ENCODE measurements around the gene NEK10. TPM values are rescaled to one million over a fixed set of nuclear protein-coding genes. Genes with fewer than 3 reads are reported as not detected.

The NEK10 gene
- total and polyA plus RNA-seq, 2 of the 13 experiments (the other 11 are each of a cell fraction or from before 2014, with no cell fraction given), result 2.8 to 14.2 TPM

DNA sequence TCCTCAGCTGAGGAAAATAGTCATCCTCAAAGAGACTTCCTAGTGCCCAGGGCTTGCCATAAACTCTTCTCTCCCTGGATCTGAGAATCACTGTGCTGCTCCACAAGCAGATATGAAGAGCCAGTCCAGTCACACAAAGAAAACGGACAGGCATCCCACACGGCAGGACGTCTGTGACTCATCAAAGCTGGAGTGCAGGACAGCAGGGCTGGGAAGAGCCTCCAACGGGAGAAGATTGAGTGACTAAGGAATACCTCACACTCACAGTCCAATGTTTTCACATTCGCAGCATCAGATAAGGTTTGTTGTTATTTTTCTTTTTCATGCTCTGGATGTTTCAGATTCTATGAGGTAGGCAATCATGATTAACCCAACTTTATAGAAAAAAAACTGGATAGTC is 57.8 kb downstream of the NEK10 start:
- 79% methylated on average over 5 of the region's 5 CpGs for WGBS (ENCODE audit: low lambda C conversion rate)
- BruUV-seq (replicated peaks), result no TSS peak
- Histone ChIP-seq H2AFZ (ENCODE audit: low read length) (no peak overlapping the region), H3K27ac (ENCODE audit: extremely low read length, insufficient read depth, low read length) (no peak overlapping the region), H3K79me2 (ENCODE audit: insufficient read depth, low read length) (no peaks in the 10 kb centered on the region), H3K36me3 (replicated peaks in 1 of 2; ENCODE audit: control insufficient read depth in 1 of 2, insufficient read depth in 2 of 2, low read length in 2 of 2) (peaks cover 3 to 4% of the 10 kb centered on the region in 2 experiments; a peak in 3 of 5 replicates), H3K4me3 (replicated peaks in 1 of 3; ENCODE audit: insufficient read depth in 1 of 3, low read depth in 2 of 3, low read length in 3 of 3) (no peak overlapping the region), H4K20me1 (ENCODE audit: insufficient read depth, low read length) (no peaks in the 10 kb centered on the region), H3K27me3 (ENCODE audit: control insufficient read depth in 1 of 2, insufficient read depth in 2 of 2, low read length in 2 of 2) (no peaks in the 10 kb centered on the region), H3K9me3 (ENCODE audit: low read length) (no peaks in the 10 kb centered on the region), H3K4me2 (ENCODE audit: low read depth, low read length) (no peak overlapping the region), H3K9ac (ENCODE audit: insufficient read depth, low read depth, low read length) (no peak overlapping the region), H3K4me1 (ENCODE audit: insufficient read depth, low read length) (peaks cover 4% of the 10 kb centered on the region)
- ChIA-PET POLR2A (no interaction called here), CTCF (ENCODE audit: low intra/inter-chr PET ratio, low total read pairs) (interaction anchor here (1.4 to 2.0 kb wide), 4 partner anchors 46 to 370 kb away, joined by 5 to 6 read pairs (median 6); no protein-coding TSS in a partner anchor)
- in situ Hi-C loops (cut with HindIII; ENCODE audit: extremely low pct_ligation_motif_present, low pct_unique_long_range_greater_than_20kb) (loop anchor here (5.0 kb wide), 1 partner anchor 371 kb away; no protein-coding TSS in a partner anchor), intact Hi-C loops (cut with micrococcal nuclease; ENCODE audit: unreplicated experiment) (no loop called here)
- ATAC-seq, result no peak
- DNase-seq (ENCODE audit: low spot score), result peak; percentile 27
- no peak for FAIRE-seq
- TF ChIP-seq ZNF121 (CRISPR knock-in tag; IDR thresholded peaks at IDR 0.05) (no peak), FOSL2 (CRISPR knock-in tag; IDR thresholded peaks at IDR 0.05) (peak; percentile 68)

- H3K79me2 ChIP-seq (ENCODE audit: insufficient read depth, low read length), result no peaks in the 10 kb centered on the region
- ATAC-seq (no peak), FAIRE-seq (no peak), DNase-seq (ENCODE audit: low spot score) (no peak)
- in situ Hi-C loops (cut with HindIII; ENCODE audit: extremely low pct_ligation_motif_present, low pct_unique_long_range_greater_than_20kb), result loop anchor here (5.0 kb wide), 1 partner anchor 372 kb away; no protein-coding TSS in a partner anchor
- H3K9me3 ChIP-seq (ENCODE audit: low read length), result no peaks in the 10 kb centered on the region
- ChIA-PET CTCF (ENCODE audit: low intra/inter-chr PET ratio, low total read pairs) (no interaction called here), POLR2A (no interaction called here)
- no peak overlapping the region for H3K27ac ChIP-seq (ENCODE audit: extremely low read length, insufficient read depth, low read length)
- H3K4me1 ChIP-seq (ENCODE audit: insufficient read depth, low read length), result no peaks in the 10 kb centered on the region
- H3K27me3 ChIP-seq (ENCODE audit: control insufficient read depth in 1 of 2, insufficient read depth in 2 of 2, low read length in 2 of 2), result no peaks in the 10 kb centered on the region
- no peaks in the 10 kb centered on the region for H4K20me1 ChIP-seq (ENCODE audit: insufficient read depth, low read length)
- H3K36me3 ChIP-seq (replicated peaks in 1 of 2; ENCODE audit: control insufficient read depth in 1 of 2, insufficient read depth in 2 of 2, low read length in 2 of 2), result peaks cover 3 to 4% of the 10 kb centered on the region in 2 experiments; a peak in 3 of 5 replicates
- H3K4me3 ChIP-seq (replicated peaks in 1 of 3; ENCODE audit: insufficient read depth in 1 of 3, low read depth in 2 of 3, low read length in 3 of 3), result no peak overlapping the region
- no peak overlapping the region for H3K4me2 ChIP-seq (ENCODE audit: low read depth, low read length)
- intact Hi-C loops (cut with micrococcal nuclease; ENCODE audit: unreplicated experiment), result no loop called here
- no peak overlapping the region for H2AFZ ChIP-seq (ENCODE audit: low read length)
- no TSS peak for BruUV-seq (replicated peaks)
- TF ChIP-seq, protein P1, sequence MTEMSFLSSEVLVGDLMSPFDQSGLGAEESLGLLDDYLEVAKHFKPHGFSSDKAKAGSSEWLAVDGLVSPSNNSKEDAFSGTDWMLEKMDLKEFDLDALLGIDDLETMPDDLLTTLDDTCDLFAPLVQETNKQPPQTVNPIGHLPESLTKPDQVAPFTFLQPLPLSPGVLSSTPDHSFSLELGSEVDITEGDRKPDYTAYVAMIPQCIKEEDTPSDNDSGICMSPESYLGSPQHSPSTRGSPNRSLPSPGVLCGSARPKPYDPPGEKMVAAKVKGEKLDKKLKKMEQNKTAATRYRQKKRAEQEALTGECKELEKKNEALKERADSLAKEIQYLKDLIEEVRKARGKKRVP (CRISPR knock-in tag; IDR thresholded peaks at IDR 0.05), result no peak
- TF ChIP-seq BRCA1 (CRISPR knock-in tag; IDR thresholded peaks at IDR 0.05) (no peak), ZNF383 (CRISPR knock-in tag; IDR thresholded peaks at IDR 0.05; ENCODE audit: borderline replicate concordance) (no peak), ZFYVE20 (CRISPR knock-in tag; IDR thresholded peaks at IDR 0.05; ENCODE audit: borderline replicate concordance, low read depth) (no peak), ZNF713 (CRISPR knock-in tag; IDR thresholded peaks at IDR 0.05) (no peak), ZNF234 (CRISPR knock-in tag; conservative IDR thresholded peaks at IDR 0.05) (no peak), FOXJ3 (CRISPR knock-in tag; IDR thresholded peaks at IDR 0.05; ENCODE audit: borderline replicate concordance) (no peak)
- TF ChIP-seq, protein P2, sequence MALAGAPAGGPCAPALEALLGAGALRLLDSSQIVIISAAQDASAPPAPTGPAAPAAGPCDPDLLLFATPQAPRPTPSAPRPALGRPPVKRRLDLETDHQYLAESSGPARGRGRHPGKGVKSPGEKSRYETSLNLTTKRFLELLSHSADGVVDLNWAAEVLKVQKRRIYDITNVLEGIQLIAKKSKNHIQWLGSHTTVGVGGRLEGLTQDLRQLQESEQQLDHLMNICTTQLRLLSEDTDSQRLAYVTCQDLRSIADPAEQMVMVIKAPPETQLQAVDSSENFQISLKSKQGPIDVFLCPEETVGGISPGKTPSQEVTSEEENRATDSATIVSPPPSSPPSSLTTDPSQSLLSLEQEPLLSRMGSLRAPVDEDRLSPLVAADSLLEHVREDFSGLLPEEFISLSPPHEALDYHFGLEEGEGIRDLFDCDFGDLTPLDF (CRISPR knock-in tag; IDR thresholded peaks at IDR 0.05), result no peak
- no peak overlapping the region for H3K9ac ChIP-seq (ENCODE audit: insufficient read depth, low read depth, low read length)
- WGBS (ENCODE audit: low lambda C conversion rate), result 98% methylated on average over 2 of the region's 2 CpGs
Observed at GRCh38 chr3:27310688-27311087, 58.5 kb downstream of the NEK10 start.

Measured in HepG2 (cell line).